H1 (cell line): ENCODE measurements around the gene LDLRAD4. TPM values are rescaled to one million over a fixed set of nuclear protein-coding genes. Genes with fewer than 3 reads are reported as not detected.

Experiments used
- BACH1 ChIP-seq: IDR thresholded peaks from 2 replicates; pipeline ENCODE4 v1.6.1; 2012; ENCODE audit warnings: low read length, improper control_type of control experiment
- BCL11A ChIP-seq, 2 experiments: IDR thresholded peaks; one replicate each; pipeline ENCODE4 v1.6.1; 2011; ENCODE audit warnings: low read depth in 2 of 2, low read length in 2 of 2, mild to moderate bottlenecking in 2 of 2
- CHD2 ChIP-seq: IDR thresholded peaks from 2 replicates; pipeline ENCODE4 v1.6.1; 2012; ENCODE audit warnings: low read length, improper control_type of control experiment
- EP300 ChIP-seq, 2 experiments: IDR thresholded peaks; 1 replicate in 1 of 2; 2 replicates in 1 of 2; pipeline ENCODE4 v1.6.1; 2011 to 2012; ENCODE audit warnings: low read depth in 2 of 2, low read length in 2 of 2, mild to moderate bottlenecking in 2 of 2, borderline replicate concordance in 1 of 2, inconsistent platforms in 1 of 2, moderate library complexity in 1 of 2
- KDM4A ChIP-seq: IDR thresholded peaks from one replicate; pipeline ENCODE4 v1.7.1; 2012; ENCODE audit warnings: low read depth, mild to moderate bottlenecking, moderate library complexity, low read length, inconsistent platforms; ENCODE audit not compliant: severe bottlenecking
- SIRT6 ChIP-seq: IDR thresholded peaks from one replicate; pipeline ENCODE4 v1.7.1; 2012; ENCODE audit warnings: low read length, inconsistent platforms
- polyA plus RNA-seq, 7 experiments: library from polyadenylated mRNA; depleted of rRNA in 3 of 7; stranded (reverse) in 5 of 7; unstranded in 2 of 7; fragments of >200 nt in 5 of 7; fragments of 200-250 nt in 2 of 7; gene quantifications; 1 replicate in 5 of 7; 2 replicates in 1 of 7; 4 replicates in 1 of 7; pipeline versions ENCODE4 v1.2.1 to v1.2.3, GENCODE V29; 2011 to 2013; ENCODE audit warnings: missing spikeins in 2 of 7, mixed read lengths in 2 of 7
- total RNA-seq: library from RNA; stranded (reverse); fragmentation: NEBNext Ultra II Directional; extraction: Animal tissue kit (Norgen Biotek cat#: 25700); gene quantifications from 2 replicates; pipeline ENCODE4 v1.2.1, GENCODE V29; 2021

LDLRAD4 gene
- total and polyA plus RNA-seq, 2 of the 8 experiments (the other 6 are each of a cell fraction or from before 2014, with no cell fraction given) = 0.77 to 1.4 TPM

- no peak for TF ChIP-seq BACH1
- no peak for TF ChIP-seq SIRT6
- TF ChIP-seq CHD2 = no peak
- no peak for TF ChIP-seq BCL11A (IDR thresholded peaks at IDR 0.05; ENCODE audit: low read depth in 2 of 2, low read length in 2 of 2)
- no peak for TF ChIP-seq EP300 (IDR thresholded peaks at IDR 0.05; ENCODE audit: borderline replicate concordance in 1 of 2, low read depth in 2 of 2, low read length in 2 of 2)
- no peak for TF ChIP-seq KDM4A
Measured at GRCh38 chr18:13178197-13178596, 40.4 kb upstream of the LDLRAD4 start (continued).
